Activated CD4-positive, alpha-beta T cell treated with anti-CD3 and anti-CD28 coated beads for 24 hours (primary cell): Measurements from ENCODE around the gene NCS1.

Experiments used
- DNase-seq, 2 donors: peaks; one replicate each; pipeline ENCODE4 v3.0.0-alpha.2; 2020; ENCODE audit warnings: low read depth in 2 of 2

NCS1 gene

GRCh38 chr9:130147910-130148309, 24.3 kb upstream of the NCS1 start:
- no peak for DNase-seq

DNA sequence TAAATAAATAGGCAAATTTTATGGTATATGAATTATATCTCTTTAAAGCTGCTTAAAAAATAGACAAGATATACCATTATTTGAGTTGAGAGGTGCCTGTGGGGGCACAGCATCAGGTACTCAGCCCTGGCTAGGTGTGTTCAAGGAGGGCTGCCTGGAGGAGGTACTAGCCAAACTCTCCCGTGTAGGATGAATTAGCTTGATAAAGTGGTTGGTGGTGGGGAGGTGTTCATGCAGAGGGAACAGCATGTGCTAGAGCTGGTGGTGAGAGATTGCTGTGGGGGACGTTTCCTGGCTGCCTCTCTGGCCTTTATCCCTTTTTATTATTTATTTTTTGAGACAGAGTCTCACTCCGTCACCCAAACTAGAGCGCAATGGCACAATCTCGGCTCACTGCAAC, 23.2 kb upstream of the NCS1 start:
- DNase-seq: no peak

GRCh38 chr9:130149654-130150286, 22.4 kb upstream of the NCS1 start:
- no peak for DNase-seq

- no peak for DNase-seq
These were observed 21.3 kb upstream of the NCS1 start for GRCh38 chr9:130150779-130151382.

DNA sequence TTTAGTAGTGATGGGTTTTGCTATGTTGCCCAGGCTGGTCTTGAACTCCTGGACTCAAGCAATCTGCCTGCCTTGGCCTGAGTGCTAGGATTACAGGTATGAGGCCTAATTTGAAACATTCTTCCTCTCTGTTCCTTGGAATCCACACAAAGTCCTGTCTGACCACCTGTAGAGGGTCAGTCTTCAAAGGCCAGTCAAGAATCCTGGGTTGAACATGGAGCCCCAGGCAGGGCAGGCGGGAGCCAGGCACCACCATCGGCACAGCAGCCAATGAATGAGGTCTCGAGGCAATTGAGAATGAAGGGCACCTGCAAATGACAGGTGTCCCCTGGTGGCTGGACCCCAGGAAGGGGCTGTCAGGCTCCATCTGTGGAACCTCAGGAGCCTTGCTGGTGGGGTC, 17.4 kb upstream of the NCS1 start:
- no peak for DNase-seq

- DNase-seq: no peak
These were observed 16.6 kb upstream of the NCS1 start for GRCh38 chr9:130155647-130156046.

GRCh38 chr9:130156672-130157071, 15.5 kb upstream of the NCS1 start:
- DNase-seq: no peak

- no peak for DNase-seq
These were observed 15.1 kb upstream of the NCS1 start for GRCh38 chr9:130157079-130157478.

- no peak for DNase-seq
These were observed 14.2 kb upstream of the NCS1 start for GRCh38 chr9:130158001-130158400.

- no peak for DNase-seq
These were observed 13.1 kb upstream of the NCS1 start for GRCh38 chr9:130159057-130159456.

- DNase-seq: no peak
These were observed 12.1 kb upstream of the NCS1 start for GRCh38 chr9:130159915-130160670.

DNA sequence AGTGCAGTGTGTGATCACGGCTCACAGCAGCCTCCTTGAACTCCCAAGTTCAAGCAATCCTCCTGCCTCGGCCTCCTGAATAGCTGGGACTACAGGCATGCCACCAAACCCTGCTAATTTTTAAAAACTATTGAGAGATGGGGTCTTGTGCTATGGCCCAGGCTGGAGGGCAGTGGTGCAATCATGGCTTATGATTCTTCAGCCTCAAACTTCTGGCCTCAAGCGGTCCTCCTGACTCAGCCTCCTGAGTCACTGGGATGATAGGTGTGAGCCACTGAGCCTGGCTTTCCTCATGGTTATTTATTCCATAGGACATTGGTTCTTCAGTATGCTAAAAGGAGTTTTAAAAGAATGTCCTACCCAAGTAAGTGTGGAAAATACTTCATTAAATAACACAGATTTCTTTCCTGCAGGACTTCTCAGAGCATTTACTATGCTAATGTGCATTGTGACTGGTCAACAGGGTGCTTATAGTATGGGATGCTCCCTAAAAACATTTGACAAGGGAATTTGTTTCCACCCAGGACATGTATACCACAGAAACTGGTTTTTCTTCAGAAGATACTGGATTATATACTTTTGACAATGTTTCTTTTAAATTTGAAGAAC, 11.2 kb upstream of the NCS1 start:
- no peak for DNase-seq

DNA sequence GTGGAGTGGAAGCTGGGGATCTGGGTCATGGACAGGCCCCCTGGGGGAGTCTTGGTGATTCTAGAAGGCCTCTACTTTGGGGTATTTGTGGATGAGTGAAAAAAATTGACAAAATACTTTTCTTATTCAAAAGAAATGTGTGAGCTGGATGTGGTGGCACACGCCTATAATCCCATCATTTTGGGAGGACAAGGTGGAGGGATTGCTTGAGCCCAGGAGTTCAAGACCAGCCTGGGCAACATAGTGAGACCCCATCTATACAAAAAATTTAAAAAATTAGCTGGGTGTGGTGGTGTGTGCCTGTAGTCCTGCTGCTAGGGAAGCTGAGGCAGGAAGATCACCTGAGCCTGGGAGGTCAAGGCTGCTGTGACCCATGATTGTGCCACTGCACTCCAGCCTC, 6.6 kb upstream of the NCS1 start:
- DNase-seq: no peak

GRCh38 chr9:130166399-130166798, 5.8 kb upstream of the NCS1 start:
- no peak for DNase-seq

DNA sequence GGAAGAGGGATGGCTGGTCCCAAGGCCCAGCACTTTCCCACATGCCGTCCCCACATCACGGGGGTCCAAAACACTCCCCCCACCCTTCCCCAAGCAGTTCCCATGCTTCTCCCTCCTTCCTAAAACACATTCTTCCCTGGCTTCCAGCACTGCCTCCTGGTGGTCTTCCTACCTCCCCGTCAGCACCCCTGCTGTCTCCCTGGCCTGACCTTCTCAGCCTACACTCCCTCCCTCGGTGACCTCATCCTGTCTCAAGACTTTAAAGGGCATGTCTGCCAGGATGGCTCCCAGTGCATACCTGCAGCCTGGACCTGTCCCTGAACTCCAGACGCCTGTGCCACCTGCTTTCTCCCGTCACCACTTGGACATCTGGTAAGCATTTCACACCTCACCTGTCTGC, 4.3 kb upstream of the NCS1 start:
- no peak for DNase-seq

DNA sequence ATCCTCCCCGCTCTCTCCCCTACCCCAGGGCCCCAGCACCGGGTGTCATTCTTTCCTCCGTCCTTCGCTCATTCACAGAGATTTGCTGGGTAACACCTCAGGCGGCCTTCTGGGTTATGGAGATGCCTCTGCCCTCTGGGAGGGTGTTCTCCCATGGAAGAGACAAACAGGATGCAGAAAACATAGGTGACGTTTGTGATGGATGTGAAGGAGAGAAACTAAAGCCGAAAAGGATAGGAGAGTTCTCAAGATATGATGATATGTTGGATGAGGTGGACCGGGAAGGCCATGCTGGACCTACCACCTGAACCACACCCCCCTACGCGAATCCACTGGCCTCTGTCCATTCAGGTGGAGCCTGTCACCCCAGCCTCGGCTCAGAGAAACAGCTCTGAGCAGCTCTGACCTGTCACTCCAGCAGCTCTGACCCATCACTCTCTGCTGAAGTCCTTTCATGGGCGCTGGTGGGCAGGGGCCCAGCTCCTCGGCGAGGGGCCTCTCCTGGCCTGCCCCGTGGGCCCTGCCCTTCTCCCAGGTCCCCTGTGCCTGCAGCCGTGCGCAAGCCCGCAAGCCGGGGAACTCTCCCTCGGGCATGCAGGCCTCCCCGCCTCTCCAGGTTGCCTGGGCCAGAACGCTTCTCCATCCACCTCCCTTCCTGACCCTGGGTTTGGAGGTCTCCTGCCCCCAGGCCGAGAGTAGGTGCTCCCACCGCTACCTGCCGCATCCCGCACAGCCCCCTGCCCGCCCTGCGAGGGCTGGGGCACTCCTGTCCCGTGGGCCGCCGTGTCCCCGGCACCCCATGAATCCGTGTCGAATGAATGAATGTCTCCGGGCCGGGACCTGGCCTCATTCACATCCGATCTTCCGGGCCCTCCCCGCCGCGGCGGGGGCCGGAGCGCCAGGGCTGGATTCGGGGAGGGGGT, 717 bp upstream of the NCS1 start:
- DNase-seq: no peak

GRCh38 chr9:130172858-130173665, 858 bp downstream of the NCS1 start:
- DNase-seq: peak in 1 of 2 donors; percentile 19

DNA sequence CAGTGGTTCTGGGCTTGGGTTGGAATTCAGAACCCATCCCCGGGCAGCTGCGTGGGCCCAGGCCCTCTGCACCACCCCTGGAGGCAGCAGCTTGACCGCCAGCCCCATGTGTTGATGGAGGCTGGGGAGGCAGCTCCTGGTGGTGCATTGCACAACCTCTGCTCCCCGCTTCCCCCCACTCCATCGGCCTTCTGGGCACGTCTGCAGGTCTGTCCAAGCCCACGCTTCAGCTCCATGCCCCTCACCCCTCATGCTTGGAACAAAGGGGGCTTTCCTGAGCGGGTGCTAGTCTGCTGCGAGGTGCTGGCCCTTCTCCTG, 1.4 kb downstream of the NCS1 start:
- no peak for DNase-seq

- no peak for DNase-seq
These were observed 1.8 kb downstream of the NCS1 start for GRCh38 chr9:130174025-130174424.

DNA sequence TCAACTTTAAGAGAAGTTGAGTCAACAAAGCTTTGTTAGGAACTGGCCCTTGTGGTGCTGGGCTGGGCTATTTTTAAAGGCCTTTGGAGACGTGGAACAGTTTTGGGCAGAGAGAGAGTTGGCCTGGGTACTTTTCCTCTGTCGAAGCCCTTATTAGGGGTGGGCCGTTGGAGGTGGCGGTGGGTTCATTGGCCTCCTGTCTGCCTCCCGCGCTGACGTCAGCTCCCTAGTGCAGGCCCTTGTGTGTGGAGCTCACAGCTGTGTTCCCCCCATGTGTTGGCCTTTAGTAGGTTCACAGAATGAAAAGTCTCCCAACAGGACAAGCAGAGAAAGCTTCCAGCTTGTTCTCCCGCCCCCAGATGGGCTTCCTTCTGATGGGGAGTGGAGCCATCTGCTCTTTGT, 2.7 kb downstream of the NCS1 start:
- DNase-seq: no peak

DNA sequence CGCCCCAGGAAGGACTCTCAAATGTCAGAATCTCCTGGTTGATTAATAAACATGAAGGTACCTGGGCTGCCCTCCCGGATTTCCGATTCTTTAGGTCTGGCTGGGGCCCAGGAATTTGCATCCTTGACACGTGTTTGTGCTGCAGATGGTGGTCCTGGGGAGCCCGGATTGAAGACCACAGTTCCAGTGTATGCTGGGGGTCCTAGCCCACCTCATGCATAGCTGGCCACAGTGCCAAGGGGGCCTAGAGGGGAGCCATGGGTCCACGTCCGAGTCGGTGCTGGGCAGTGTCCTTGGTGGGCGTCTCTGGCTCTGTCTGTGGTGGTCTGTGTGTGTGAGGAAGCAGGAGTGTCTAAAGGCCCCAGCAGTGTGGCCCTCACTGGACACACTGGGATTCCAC, 3.2 kb downstream of the NCS1 start:
- DNase-seq: no peak
